Smooth muscle cell of the pulmonary artery (primary cell): ENCODE measurements around the gene GPR6. TPM values are rescaled to one million over a fixed set of nuclear protein-coding genes. Genes with fewer than 3 reads are reported as not detected.

Experiments used
- total RNA-seq: library from RNA; depleted of rRNA; stranded (reverse); fragments of >200 nt; gene quantifications from 2 replicates; pipeline ENCODE4 v1.2.3, GENCODE V29; 2014

Gene GPR6
- total RNA-seq = not detected in 2 replicates

GRCh38 chr6:109978174-109979032, at the start of gene GPR6:
TSS of gene GPR6 (plus strand) at chr6:109978311. CDS start at chr6:109979113, 802 bp downstream.

Other genes with a start within 250 kb of the GPR6 start
- gene WASF1, start 201.4 kb downstream of the GPR6 start, total RNA-seq = 6.6 and 8.3 TPM in 2 replicates
- 16.1 and 22.0 TPM in 2 replicates for gene CDC40, start 202.1 kb downstream of the GPR6 start, total RNA-seq